Medulla oblongata (tissue), 1 donor: ENCODE results near the gene ZFP62.

Source experiments
- DNase-seq: peaks from one replicate; pipeline ENCODE4 v3.0.0-alpha.2; 2015; ENCODE audit errors: extremely low spot score

ZFP62 gene

DNA sequence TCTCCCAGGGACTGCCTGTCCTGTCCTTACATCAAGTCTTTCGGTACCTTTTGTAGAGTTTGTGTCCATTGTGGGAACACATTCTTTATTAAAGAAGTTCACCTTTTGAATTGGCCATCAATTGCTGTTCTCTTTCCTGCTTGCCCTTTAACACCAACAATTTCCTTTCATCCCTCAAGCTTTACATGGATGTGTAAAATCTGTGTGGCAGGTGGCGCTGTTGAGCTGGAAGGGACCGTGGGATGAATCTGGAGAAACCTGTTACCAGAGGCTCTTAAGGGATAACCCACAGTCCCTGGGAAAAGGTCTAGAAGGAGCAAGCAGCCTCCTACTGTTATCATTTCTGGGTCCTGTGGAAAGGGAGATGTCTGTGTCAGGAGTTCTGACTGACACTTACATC, 7.9 kb upstream of the ZFP62 start:
- peak; percentile 89 for DNase-seq

DNA sequence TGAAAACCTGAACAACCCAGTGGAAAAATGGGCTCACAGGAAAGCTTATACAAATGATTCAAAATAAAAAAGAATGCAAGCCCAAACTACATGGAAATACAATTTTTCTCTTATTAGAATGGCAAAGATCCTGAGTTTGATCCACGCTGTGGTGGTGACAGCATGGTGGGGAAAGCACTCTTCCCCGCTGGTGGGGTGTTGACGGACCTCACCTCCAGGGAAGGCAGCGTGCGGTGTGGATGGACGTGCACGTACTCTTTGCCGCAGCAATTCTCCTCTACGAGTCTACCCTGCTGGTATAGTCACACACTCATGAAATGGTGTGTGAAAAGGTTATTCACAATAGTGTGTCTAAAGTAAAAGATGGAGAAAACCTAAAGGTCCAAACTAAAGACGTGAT, 5.9 kb upstream of the ZFP62 start:
- DNase-seq = no peak

DNA sequence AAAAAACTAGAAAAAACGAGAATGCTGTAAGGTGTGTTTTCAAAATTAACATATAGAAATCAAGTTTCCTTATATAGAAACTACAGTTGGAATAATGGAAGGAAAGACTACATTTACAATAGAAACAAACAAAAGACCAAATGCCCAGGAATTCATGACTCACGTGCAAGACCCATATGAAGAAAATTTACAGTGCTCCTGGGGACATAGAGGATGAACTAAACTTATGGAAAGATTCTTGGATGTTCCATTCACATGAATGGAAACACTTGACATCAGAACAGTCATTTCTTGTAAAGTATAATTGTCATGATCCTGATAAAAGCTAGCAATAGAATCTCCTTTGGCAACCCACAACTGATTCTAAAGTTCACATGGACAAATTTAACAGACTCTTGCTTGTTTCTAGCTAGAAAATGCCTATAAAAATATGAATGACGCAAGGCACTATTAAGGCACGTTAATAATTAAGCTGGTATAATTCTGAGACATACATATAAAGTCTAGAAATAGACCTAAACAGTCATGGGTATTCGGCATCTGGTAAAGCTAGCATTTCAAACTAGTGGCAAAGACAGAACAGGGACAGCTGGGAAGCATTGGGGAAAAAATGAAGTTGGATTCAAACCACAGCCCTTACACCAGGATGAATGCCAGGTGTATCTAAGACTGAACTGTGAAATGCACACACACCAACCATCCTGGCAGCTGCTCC, 5.1 kb upstream of the ZFP62 start:
- DNase-seq = no peak

DNA sequence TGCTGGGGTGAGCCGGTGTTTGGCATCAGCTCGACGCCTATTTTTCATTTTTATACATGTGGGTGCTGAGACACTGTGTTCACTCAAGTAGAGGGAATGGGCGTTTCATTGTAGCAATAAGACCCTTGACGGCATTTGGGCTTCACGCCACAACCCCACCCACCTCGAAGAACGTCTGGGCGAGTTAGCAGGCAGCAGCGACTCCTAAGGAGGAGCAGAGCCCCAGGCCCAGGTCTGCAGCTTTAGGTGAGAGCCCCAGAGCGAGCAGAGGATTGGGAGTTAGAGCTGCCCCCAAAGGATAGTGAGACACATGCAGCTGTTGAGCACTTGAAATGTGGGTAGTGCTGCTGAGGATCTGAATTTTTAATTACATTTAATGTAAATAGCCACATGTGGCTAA, 1.6 kb upstream of the ZFP62 start:
- no peak for DNase-seq

DNA sequence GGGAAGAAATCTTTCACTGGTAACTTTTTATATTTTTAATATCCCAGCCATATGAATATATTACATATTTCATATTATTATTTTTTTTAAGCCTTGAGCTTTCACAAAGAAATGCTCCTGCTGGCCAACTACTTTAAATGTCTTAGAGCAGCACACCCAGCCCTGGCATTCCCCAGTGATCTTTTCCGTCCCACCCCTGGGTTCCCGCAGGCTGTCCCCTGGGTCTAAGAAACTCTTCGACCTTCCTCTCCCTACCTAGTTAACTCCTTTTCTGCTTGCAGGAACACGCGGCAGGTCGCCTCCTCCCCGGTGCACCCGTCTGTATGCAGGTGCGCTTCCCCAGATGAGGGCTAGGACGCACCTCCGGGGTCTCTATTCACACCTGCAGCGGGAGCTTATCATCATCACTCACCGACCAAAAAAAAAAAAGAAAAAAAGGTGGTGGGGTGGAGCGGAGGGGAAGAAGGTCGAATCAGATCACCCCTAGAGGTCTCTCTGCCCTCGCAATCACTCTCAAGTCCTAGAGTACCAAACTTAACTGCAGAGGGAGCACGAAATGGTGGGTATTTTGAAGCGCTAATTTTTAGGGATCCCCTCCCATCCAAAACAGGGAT, 696 bp downstream of the ZFP62 start:
- DNase-seq = peak; percentile 21

DNA sequence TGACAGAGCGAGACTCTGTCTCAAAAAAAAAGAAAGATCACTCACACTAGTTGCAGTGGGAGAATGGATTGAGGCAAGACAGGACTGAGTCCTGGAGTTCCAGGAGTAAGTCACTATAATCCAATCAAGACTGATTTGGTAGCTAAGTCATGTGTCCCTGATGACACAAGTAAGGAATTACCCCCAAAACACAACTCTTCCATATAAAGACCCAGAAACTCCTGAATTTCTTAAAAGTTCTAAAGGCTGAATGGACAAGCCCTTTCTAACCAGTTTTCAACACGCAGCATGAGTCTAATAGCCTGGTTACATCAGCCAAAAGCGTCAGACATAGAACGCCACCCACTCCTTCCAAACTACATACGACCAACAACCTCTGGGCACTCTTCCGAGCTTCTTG, 2.5 kb downstream of the ZFP62 start:
- no peak for DNase-seq

DNA sequence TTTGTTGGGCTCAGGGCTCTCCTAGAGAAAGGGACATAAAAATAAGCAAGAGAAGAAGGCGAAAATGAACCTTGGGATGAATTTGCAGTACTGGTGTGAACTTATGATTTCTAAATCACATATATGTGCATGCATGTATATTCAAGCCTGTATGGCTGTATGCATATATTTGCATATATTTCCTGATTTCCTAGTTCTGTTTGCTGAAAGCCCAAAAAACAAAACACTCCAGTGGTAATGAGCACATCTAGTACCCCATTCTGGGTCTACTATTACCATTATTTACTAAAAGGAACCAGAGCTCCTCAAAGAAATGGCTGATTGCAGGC, 7.3 kb downstream of the ZFP62 start:
- DNase-seq = no peak

DNA sequence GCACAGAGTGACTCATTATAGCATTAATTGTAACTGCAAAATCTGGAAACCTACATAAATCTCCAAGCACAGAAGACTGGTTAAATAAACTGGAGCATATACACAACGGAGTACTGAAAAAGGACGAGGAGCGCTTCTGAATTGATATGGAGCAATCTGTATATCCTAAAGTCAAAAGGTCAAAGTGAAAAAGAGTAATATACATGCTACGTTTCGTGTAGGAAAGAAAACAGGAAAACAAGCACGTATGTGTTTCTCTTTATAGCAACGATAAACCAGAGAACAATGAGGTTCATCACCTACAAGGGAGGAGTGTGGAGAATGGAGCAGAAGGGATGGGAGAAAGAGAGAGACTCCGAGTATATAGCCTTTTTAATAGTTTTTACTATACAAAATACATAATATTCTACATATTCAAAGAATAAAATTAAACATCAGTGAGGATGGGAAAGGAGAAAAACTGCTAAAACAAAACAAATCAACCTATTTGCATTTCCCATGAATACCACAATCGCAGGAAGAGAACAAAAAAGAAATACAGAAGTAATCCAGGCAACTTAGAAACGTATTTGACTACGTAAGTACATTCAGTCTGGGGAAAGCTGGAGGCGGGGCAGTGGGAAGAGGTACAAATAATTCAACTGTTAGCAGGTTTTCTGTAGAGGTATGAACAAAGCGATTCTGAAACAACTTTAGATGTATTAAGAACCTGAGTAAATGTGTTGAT, 7.8 kb downstream of the ZFP62 start:
- no peak for DNase-seq

DNA sequence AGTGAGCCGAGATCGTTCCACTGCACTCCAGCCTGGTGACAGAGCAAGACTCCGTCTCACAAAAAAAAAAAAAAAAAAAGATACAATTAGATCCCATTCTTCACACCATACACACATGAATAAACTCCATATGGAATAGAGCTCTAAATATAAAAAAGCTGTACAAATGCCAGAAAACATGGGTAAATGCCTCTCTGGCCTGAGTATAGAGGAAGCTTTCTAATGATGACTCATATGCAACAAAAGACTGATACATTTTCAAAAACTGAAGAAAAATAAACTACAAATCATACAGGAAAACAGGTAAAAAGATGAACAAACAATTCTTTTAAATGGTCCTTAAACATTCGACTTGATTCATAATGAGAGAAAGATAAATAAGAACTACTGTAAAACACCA, 8.6 kb downstream of the ZFP62 start:
- no peak for DNase-seq

DNA sequence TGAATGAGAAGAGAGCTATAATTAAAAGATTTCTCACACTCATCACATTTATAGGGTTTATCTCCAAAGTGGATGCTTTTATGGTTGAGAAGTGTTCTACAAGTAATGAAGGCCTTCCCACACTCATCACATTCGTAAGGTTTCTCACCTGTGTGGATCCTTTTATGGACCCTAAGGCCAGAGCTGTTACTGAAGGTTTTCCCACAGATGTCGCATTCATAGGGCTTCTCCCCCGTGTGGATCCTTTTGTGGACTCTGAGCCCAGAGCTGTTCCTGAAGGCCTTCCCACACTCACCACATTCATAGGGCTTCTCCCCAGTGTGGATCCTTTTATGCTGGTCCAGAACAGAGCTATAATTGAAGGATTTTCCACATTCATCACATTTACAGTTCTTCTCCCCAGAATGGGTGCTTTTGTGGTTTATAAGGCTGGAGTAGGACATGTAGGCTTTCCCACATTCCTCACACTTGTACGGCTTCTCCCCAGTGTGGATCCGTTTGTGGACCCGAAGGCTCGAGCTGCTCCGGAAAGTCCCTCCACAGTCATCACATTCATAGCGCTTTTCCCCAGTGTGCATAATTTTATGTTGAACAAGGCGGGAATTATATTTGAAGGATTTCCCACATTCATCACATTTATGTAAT, 10.5 kb downstream of the ZFP62 start:
- no peak for DNase-seq

DNA sequence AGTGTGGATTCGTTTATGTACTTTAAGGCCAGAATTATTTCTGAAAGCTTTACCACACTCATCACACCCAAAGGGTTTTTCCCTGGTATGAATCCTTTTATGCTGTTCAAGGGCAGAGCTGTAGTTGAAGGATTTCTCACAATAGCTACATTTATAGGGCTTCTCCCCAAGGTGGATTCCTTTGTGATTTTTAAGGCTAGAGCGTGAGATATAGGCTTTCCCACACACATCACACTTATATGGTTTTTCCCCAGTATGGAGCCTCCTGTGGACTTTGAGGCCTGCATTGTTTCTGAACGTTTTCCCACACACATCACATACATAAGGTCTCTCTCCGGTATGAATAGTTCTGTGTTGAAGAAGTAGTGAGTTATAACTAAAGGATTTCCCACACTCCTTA, 11.2 kb downstream of the ZFP62 start:
- DNase-seq = no peak

DNA sequence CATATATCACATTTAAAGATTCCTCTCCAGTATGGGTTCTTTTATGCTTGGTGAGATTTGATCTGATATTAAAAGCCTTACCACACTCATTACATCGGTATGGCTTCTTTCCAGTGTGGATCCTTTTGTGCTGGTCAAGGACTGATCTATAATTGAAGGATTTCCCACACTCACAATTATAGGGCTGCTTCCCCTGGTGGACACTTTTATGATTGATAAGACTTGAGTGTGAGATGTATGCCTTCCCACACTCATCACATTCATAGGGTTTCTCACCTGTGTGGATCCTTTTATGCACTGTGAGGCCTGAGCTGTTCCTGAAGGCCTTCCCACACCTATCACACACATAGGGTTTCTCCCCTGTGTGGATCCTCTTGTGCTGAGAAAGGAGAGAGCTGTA, 12.2 kb downstream of the ZFP62 start:
- no peak for DNase-seq

DNA sequence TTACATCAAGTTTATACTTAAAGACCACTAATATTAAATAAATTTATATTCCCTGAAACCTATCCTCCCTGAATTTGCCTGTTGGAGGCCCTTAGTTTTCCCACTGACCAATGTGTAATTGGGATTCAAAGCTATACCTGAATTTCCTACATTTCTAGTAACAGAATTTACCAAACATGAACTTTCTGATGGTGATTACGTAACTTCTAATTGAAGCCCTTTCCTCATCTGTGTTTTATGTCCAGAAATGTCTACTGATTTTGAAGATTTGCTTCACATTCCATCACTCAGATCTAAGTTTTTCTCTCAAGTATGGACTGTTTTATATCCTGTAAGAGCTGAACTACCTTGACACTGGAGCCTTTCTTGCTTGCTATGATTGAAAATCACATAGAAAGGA, 12.8 kb downstream of the ZFP62 start:
- DNase-seq = no peak

DNA sequence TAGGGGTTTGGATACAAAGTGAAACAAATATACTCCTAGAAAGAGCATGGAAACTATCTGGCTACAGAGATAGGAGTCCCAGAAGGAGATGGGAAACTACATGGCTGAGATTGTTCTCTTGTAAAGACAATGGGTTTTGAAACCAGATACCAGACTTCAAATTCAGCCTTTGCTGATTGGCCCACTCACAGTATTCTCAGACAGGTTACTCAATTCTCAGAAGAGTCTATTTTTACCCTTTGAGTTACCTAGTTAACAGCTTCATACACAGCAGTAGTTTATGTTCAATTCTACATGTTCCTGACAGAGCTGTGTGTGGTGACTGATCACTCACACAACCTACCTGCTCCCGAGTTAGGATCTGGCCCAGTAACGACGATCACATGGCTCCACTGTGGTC, 14.1 kb downstream of the ZFP62 start:
- no peak for DNase-seq

DNA sequence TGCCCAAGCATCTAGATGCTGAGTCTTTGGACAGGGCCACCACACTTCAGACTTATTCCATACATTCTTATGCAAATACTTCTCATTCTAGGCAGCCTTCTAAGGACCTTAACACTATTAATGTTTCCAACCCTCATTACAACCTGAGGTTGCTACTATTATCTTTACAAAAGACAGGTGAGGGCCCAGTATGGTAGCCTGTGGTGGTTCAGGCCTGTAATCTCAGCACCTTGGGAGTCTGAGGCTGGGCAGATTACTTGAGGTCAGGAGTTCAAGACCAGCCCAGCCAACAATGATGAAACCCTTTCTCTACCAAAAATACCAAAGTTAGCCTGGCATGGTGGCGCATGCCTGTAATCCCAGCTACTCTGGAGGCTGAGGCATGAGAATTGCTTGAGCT, 16.2 kb downstream of the ZFP62 start:
- DNase-seq = no peak

DNA sequence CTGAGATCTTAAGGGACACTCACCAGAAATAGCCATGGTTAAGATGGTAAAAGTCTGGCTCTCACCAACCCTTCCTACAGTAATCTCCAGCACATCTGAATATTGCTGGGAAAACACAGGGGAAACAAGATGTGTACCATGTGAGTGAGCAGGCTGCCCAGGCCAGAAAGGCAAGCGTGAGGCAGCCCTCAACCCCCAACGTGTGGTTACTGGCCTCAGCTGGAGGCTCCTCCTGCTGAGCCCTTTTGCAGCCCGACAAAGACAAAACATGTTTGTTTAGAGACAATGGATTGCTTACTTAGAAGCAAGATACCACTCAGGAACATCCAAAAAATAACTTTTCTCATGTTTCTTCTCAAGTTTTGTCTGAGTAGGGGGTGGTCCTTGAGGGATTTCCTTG, 16.6 kb downstream of the ZFP62 start:
- DNase-seq = no peak

DNA sequence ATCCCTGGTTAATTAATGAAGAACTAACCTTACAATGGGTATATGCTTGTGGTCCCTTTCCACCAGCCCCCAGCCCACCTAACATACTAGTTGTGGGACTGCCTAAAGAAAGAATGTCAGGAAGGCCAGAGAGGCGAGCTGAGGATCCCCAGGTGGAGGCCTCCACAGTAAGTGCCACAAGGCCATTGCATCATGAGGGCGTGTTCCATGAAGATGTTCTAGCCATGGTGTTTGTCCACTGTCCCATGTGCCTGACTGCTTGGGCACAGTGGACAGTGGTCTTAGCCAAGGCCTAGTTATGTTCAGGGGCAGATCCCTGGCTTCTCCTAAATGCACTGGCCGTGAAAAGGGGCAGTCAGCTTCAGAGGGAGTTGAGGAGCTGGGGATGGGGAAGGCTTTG, 21.1 kb downstream of the ZFP62 start:
- no peak for DNase-seq

DNA sequence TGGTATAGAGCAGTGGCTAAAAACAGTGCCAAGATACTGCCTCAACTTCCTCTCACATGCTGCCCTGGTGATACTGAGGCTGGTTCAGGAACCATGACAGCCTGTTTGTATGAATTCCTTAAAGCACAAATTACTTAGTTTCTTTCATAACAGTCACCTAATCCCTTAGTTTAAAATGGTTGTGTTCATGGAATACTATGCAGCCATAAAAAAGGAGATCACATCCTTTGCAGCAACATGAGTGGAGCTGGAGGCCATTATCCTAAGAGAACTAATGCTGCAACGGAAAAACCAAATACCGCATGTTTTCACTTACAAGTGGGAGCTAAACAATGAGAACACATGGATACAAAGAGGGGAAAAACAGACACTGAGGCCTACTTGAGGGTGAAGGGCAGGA, 21.8 kb downstream of the ZFP62 start:
- DNase-seq = no peak

DNA sequence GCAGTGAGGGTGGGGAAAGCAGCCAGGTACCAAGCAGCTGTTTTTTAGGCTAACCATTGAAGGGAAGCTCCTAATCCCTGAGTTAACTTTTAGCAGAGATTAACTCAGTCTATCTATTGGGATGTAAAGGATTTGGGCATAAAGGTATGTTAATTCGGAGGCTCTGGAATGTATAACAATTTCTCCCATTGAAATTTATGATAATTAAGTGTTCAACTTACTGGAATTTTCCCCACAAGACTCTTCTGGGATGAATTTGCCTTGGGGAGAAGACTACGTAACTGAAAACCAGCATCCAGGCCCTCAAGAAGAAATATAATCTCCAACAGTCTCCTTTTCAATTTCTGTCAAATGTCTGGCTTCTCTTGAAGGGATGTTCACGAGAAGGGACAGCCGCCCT, 23.6 kb downstream of the ZFP62 start:
- DNase-seq = no peak

DNA sequence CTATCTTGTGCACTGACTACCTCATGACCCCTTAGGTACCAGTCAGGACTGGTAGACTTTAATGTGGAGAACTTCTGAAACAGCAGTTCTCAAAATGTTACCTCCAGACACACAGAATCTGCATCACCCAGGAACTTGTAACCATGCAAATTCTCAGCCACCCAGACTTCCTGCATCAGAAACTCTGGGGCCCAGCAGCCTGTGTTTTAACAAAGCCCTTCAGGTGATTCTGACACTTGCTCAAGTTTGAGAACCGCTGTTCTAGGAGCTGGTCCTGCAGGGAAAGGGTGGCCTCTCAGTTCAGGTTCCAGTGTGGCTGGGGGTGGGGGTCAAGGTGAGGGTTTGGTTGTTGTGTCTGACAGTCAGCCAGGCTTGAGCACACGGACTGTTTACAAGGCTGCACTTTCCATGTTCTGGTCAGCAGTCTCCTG, 28.4 kb downstream of the ZFP62 start:
- DNase-seq = no peak

DNA sequence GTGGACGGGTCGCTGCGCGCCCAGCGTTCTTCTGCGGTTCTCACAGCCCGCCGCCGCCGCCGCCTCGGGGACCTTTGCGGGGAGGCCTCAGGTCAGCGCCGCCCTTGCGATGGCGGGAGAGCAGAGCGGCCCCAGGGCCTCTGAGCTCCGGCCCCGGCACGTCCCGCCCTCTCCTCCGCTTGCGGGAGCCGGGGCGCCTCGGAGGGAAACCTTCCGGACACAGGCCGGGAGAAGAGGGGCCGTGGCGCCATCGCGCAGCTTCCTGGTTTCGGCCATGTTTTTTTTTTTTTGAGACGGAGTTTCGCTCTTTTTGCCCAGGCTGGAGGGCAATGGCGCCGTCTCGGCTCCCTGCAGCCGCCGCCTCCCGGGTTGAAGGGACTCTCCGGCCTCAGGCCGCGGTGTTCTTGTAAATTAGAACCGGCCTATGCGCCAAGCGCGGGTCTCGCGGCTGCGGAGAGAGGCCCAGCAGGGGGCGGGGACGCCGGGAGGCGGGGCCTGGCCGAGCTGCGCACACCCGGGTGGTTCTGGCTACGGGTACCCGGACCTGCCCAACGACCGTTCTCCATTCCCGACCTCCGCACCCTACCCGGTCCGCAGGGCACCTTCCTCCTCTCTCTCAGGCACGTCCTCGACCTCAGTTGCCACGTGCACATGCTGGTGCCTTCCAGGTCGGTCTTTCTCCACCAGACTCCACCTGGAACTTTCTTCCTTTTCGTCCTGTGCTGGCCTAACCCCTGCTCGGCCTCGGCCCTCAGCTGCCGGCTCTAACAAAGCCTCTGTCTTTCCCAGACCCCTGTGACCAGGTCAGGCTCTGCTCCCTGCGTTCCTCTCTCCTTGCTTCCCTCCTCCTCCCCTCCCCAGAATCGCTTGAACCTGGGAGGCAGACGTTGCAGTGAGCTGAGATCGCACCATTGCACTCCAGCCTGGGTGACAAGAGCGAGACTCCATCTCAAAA, 29.7 kb downstream of the ZFP62 start:
- DNase-seq = peak; percentile 83
